Dedifferentiated amniotic fluid mesenchymal stem cell (primary cell): ENCODE data around the gene THBS3.
"Not testable (repeated sequence)": the region's sequence is repeated elsewhere in the genome, so short reads cannot be mapped to it uniquely, and the experiment has no call there.

ENCODE experiments used
- DNase-seq: peaks from one replicate; pipeline ENCODE4 v3.0.0-alpha.2; 2016; ENCODE audit errors: extremely low spot score

Gene THBS3

GRCh38 chr1:155235375-155235774 lies 27.7 kb upstream of the THBS3 start:
- not testable (repeated sequence) for DNase-seq

GRCh38 chr1:155233502-155233901 lies 25.8 kb upstream of the THBS3 start:
- not testable (repeated sequence) for DNase-seq

- DNase-seq = not testable (repeated sequence)
These were observed 24.6 kb upstream of the THBS3 start for GRCh38 chr1:155232001-155232978.

- not testable (repeated sequence) for DNase-seq
These were observed 23.6 kb upstream of the THBS3 start for GRCh38 chr1:155231302-155231701.

- DNase-seq = no peak
These were observed 20.4 kb upstream of the THBS3 start for GRCh38 chr1:155228096-155228427.

GRCh38 chr1:155227261-155228095 lies 19.8 kb upstream of the THBS3 start:
- DNase-seq = peak; percentile 99

GRCh38 chr1:155226910-155227260 lies 19.2 kb upstream of the THBS3 start:
- peak; percentile 34 for DNase-seq

GRCh38 chr1:155226188-155226909 lies 18.7 kb upstream of the THBS3 start:
- peak; percentile 59 for DNase-seq

GRCh38 chr1:155225404-155225759 lies 17.7 kb upstream of the THBS3 start:
- not testable (repeated sequence) for DNase-seq

- no peak for DNase-seq
These were observed 15.3 kb upstream of the THBS3 start for GRCh38 chr1:155223047-155223446.

- not testable (repeated sequence) for DNase-seq
These were observed 12.7 kb upstream of the THBS3 start for GRCh38 chr1:155220211-155220965.

GRCh38 chr1:155219592-155220031 lies 11.9 kb upstream of the THBS3 start:
- no peak for DNase-seq

- DNase-seq = peak; percentile 42
These were observed 11.3 kb upstream of the THBS3 start for GRCh38 chr1:155218854-155219591.

- DNase-seq = not testable (repeated sequence)
These were observed 7.0 kb upstream of the THBS3 start for GRCh38 chr1:155214702-155215101.

- DNase-seq = not testable (repeated sequence)
These were observed 4.3 kb upstream of the THBS3 start for GRCh38 chr1:155212051-155212440.

GRCh38 chr1:155211381-155212050 lies 3.8 kb upstream of the THBS3 start:
- DNase-seq = not testable (repeated sequence)

GRCh38 chr1:155210314-155211104 lies 2.8 kb upstream of the THBS3 start:
- DNase-seq = peak; percentile 13

GRCh38 chr1:155209312-155209721 lies 1.6 kb upstream of the THBS3 start:
- no peak for DNase-seq
